GM12875 (cell line): Measurements from ENCODE around the gene HOXD13.

Experiments
- H3K4me3 ChIP-seq: one replicate; pipeline ENCODE4 v1.5.1; 2011; ENCODE audit warnings: low read depth, low read length, control low read depth
- TF ChIP-seq, protein P1 (sequence below): IDR thresholded peaks from 2 replicates; pipeline ENCODE4 v1.5.1; 2011; ENCODE audit warnings: low read depth, mild to moderate bottlenecking, control low read depth, inconsistent platforms, low read length, moderate library complexity, borderline replicate concordance; ENCODE audit not compliant: insufficient read depth

Gene HOXD13

GRCh38 chr2:176101216-176101830 is 8.8 kb downstream of the HOXD13 start:
- H3K4me3 ChIP-seq = no peak overlapping the region
- TF ChIP-seq, protein P1, sequence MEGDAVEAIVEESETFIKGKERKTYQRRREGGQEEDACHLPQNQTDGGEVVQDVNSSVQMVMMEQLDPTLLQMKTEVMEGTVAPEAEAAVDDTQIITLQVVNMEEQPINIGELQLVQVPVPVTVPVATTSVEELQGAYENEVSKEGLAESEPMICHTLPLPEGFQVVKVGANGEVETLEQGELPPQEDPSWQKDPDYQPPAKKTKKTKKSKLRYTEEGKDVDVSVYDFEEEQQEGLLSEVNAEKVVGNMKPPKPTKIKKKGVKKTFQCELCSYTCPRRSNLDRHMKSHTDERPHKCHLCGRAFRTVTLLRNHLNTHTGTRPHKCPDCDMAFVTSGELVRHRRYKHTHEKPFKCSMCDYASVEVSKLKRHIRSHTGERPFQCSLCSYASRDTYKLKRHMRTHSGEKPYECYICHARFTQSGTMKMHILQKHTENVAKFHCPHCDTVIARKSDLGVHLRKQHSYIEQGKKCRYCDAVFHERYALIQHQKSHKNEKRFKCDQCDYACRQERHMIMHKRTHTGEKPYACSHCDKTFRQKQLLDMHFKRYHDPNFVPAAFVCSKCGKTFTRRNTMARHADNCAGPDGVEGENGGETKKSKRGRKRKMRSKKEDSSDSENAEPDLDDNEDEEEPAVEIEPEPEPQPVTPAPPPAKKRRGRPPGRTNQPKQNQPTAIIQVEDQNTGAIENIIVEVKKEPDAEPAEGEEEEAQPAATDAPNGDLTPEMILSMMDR = no peak

DNA sequence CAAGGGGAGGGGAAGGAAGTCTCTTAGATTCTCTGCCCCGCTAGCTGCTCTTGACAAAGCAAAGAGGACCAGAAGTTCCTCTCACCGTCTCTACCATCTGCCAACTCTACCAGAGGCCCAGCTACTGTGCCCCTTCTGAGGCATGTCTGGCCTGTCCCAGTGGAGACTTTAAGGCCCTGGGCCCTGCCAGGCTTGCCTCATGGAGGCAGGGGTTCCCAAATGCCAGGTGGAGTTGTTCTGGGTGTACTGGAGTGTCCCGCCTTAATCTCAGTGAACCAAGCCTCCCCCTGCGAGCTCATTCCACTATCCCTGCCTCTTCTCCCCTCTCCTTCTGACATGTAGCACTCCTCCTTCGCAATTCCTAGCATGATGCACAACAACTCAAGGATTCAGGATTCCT is 9.3 kb downstream of the HOXD13 start:
- H3K4me3 ChIP-seq = no peak overlapping the region
- TF ChIP-seq, protein P1 = no peak

- no peak overlapping the region for H3K4me3 ChIP-seq
- TF ChIP-seq, protein P1 = no peak
Observed at GRCh38 chr2:176102309-176102866, 9.9 kb downstream of the HOXD13 start.

GRCh38 chr2:176103194-176103593 is 10.7 kb downstream of the HOXD13 start:
- TF ChIP-seq, protein P1 = no peak
- no peak overlapping the region for H3K4me3 ChIP-seq

DNA sequence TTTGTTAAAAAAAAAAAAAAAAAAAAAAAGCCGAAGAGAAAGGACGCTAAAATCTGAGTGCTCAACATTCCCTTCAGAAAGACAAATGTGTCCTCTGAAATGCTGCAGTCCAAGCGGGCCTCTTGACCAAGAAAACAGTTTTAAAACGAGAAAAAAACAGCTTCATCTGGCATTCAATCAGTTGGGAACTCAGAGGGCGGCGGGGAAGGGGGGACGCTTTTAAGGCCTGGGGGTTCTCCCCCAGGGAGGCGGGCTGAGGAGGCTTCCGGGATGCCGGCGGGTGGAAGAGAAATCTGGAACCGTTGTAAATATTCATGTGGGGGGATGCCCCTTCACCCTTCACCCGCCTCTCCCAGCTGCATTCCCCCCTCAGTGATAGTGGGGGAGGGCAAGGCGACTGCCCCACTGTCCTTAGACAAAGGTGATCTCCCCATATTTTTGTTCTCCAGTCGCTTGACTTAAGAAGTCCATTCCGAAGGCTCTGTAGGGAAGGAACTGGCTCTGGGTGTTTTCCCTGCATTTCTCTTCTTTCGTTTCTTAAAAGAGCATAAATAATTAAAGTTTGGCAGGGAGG is 11.3 kb downstream of the HOXD13 start:
- TF ChIP-seq, protein P1 = no peak
- no peak overlapping the region for H3K4me3 ChIP-seq

DNA sequence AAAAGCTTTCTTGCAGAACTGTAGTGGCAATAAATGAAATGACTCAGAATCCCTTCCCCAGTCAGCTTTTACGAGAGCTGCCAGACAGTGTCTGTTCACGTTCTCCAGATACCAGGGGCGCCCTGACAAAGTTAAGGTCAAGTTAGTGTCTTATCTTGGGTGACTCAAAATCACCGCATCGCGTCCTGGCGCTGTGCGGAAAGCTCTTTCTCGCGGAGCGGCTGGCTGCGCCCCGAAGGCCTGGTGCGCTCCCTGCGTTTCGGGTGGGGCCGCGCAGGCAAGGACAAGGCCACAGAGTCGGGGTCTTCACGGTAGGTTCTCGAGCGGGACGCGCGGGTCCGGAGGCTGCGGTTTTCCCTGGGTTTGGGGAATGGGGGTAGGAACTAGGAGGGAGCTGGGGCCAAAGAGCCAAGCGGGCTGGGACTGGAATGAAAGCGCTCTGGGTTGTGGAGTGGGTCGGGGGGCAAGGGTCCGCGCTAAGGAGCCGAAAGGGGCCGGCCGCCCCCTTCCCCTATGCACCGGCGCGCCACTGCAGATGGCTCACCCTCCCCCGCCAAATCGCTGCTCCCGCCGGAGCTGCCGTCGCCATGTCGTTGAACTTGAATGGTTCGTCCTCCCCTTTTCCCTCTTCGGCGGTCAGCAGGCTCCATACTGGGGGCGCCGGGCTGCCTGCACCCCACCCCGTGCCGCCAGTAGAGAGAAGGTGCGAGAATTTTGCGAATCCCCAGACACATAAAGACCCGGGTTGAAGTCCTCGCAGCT is 12.0 kb downstream of the HOXD13 start:
- H3K4me3 ChIP-seq = no peak overlapping the region

More for the DNA sequence above, 12.0 kb downstream of the HOXD13 start:
- TF ChIP-seq, protein P1 = no peak
